NCI-H524 treated with DMSO at 0.1 percent for 48 hours (cell line): ENCODE results near the gene ATP1B3.
"Not testable (repeated sequence)": the region's sequence is repeated elsewhere in the genome, so short reads cannot be mapped to it uniquely, and the experiment has no call there.

Source experiments
- DNase-seq: peaks from one replicate; lab custom pipeline; 2025; lab: John Stamatoyannopoulos, UW

Gene ATP1B3

GRCh38 chr3:141905129-141905528 lies 28.7 kb downstream of the ATP1B3 start:
- no peak for DNase-seq

GRCh38 chr3:141909408-141909807 lies 33.0 kb downstream of the ATP1B3 start:
- no peak for DNase-seq

DNA sequence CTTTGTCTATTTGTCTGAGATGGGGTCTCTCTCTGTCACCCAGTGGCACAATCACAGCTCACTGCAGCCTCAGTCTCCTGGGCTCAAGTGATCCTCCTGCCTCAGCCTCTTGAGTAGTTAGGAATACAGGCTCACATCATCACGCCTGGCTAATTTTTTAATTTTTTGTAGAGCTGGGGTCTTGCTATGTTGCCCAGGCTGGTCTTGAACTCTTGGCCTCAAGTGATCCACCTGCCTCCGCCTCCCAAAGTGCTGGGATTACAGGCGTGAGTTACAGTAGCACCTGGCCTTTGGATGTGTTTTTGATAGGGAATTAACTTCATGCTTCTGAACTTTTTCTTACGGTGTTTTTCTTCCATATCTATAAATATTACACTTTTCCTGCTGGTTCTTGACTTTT lies 33.5 kb downstream of the ATP1B3 start:
- DNase-seq, result not testable (repeated sequence)

- DNase-seq, result peak; percentile 53
Observed at GRCh38 chr3:141913150-141913811, 36.8 kb downstream of the ATP1B3 start.

GRCh38 chr3:141914311-141914710 lies 37.9 kb downstream of the ATP1B3 start:
- no peak for DNase-seq

GRCh38 chr3:141915016-141915415 lies 38.6 kb downstream of the ATP1B3 start:
- DNase-seq, result no peak

DNA sequence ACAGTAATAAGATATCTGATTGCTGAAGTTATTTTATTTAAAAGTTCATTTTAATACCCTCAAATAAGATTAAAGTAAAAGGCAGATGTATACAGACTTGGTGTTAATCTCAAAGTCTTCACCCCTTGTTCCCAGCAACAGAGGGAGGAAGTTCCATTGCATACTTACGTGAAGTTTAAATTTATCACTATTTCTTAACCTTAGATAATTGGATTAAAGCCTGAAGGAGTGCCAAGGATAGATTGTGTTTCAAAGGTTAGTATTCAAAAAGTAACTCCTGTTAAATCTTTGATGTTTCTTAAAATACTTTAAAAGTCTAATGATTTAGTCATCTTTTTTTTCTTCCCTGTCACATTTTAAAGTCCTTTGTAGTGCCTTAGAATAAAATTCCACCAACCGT lies 39.3 kb downstream of the ATP1B3 start:
- no peak for DNase-seq

DNA sequence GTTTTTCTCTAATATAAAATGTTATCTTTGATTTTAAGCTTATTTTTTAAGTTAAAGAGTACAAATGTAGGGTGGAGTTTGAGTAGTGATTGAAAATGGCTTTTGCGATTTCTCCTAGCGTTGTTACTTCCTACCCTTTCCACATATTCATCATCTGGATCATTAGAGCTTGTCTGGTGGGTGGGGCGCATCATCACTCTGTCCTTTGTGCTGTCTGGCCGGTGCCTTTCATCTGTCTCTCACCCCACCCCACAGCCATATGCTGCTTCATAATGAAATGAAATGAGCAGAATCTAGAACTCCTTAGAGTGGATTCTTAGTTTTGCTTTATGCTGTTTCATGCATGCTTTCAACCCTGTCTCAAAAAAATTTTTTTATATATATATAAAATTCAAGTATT lies 44.3 kb downstream of the ATP1B3 start:
- DNase-seq, result no peak

- no peak for DNase-seq
Observed at GRCh38 chr3:141921316-141921715, 44.9 kb downstream of the ATP1B3 start.

GRCh38 chr3:141925677-141926076 lies 49.2 kb downstream of the ATP1B3 start:
- DNase-seq, result not testable (repeated sequence)

- no peak for DNase-seq
Observed at GRCh38 chr3:141926929-141927328, 50.5 kb downstream of the ATP1B3 start.

GRCh38 chr3:141928631-141929270 lies 52.3 kb downstream of the ATP1B3 start:
- no peak for DNase-seq

- DNase-seq, result no peak
Observed at GRCh38 chr3:141929341-141929995, 53.0 kb downstream of the ATP1B3 start.

DNA sequence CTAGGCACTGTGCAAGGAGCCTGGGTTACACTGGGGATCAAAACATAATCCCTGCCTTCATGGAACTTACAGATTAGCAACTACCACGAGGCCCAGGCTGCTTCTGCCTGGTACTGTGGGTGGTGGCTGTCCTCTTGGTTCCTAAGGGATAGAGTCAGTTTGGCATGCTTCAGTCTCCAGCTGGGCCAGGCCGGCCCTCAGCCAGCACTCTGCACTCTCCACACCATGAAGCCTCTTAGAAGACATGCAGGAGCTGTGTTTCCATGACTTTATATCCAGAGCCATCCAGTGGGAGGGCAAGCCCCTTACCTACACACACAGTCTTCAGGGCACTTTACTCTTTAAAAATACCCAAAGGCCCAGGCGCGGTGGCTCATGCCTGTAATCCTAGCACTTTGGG lies 54.4 kb downstream of the ATP1B3 start:
- DNase-seq, result no peak

DNA sequence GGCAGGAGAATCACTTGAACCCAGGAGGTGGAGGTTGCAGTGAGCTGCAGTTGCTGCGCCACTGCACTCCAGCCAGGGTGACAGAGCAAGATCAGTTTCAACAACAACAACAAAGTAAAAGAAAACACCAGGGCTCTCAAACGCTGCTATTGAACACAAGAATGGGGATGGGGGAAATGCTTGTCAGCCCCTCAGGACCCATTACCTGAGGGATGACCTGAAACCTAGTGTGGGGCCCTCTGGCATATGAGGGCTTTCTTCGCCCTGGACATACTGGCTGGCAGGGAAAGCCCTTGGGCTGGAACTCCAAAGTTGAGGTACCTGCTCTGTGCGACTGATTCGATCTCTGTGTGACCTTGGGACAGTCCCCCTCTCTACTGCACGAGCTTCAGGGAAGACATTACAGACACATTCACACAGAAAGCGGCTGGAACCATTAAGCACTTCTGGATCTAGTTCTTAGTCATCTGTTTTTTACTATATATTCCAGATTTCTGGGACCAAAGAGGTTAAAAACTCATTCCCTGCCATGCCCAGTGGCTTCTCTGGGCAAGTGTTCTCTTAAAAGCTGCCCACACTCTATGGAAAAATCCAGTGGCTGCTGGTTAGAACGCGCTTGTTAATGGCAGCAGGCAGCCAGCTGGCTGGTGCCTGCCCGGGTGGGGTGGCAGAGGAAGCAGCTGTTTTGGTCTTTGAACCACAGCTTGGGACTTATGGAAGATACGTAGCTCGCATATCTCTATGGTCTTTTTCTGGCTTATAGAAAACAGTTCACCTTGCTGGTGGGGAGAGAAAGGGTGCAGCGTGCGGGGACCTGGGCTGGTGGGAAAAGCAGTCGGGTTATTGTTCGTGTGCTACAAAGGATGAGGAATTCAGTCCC lies 57.2 kb downstream of the ATP1B3 start:
- peak; percentile 10 for DNase-seq

DNA sequence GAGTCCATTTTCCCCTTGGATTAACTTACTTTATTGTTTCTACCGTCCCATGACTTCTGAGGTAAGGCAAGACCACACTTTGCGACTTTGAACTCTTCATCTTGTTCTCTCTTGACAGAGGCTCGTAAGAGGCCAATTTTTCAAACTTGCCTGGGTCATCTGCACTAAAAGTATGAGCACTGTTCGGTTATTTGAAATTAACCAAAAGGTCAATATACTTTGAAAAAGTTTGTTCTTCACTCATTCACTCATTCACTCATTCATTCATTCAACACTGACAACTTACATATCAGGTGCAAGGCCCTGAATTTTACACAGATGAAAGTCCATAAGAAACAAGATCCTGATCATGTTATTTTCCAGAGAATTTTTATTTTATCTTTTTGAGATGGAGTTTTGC lies 57.9 kb downstream of the ATP1B3 start:
- no peak for DNase-seq

- no peak for DNase-seq
Observed at GRCh38 chr3:141938011-141938500, 61.6 kb downstream of the ATP1B3 start.

DNA sequence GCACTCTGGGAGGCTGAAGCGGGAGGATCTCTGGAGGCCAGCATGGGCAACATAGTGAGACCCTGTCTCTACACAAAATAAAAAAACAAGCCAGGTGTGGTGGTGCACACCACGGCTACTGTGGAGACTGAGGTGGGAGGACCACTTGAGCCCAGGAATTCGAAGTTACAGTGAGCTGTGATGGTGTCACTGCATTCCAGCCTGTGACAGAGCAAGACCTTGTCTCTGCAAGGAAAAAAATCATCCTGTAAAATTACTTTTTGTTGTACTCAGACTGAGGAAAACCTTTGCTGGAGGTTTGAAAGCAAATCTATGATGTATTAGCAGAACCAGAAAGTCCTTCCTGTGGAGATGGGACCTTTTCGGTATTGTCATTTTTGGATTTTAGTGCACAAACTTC lies 63.3 kb downstream of the ATP1B3 start:
- no peak for DNase-seq

DNA sequence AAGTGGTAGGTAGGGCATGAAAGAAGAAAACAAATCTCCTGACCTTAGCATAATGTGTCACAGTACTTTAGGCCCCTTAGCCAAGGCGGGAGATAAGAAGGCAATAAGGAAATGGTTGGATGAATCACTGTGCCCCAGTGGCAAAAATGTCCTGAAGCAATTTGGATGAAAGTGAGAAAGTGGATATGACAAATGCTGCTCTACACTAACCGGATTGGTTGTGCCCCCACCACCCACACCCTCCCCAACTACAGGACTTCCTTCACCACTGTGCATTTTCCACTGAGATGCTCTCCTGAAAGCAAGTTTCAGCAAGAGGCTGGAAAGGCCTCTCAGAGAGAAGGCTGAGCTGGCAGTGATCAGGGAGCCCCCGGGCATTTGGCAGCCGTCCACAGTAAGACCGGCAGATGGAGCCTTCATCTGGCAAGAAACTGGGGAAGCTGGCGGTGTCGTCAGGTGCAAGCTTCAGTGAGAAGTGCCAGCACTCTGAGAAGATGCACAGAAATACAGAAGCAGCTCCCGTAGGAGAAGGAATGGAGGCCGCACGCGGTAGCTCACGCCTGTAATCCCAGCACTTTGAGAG lies 63.8 kb downstream of the ATP1B3 start:
- peak; percentile 79 for DNase-seq

DNA sequence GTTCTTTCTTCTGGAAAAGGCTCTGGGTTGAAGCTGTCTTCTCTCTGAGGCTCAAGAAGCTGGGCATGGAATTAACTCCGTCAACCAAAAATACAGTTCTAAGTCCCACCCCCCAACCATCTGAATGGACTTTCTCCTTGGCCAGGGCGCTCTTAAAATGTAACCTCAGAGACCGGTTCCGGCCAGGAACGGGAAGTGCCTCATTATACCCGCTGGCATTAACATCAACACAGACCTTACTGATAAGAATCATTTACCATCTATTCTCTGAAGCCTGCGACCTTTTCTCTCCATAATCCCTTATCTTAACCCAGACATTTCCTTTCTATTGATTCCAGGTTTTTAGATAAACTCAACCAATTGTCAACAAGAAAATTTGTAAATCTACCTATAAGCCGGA lies 64.7 kb downstream of the ATP1B3 start:
- no peak for DNase-seq

DNA sequence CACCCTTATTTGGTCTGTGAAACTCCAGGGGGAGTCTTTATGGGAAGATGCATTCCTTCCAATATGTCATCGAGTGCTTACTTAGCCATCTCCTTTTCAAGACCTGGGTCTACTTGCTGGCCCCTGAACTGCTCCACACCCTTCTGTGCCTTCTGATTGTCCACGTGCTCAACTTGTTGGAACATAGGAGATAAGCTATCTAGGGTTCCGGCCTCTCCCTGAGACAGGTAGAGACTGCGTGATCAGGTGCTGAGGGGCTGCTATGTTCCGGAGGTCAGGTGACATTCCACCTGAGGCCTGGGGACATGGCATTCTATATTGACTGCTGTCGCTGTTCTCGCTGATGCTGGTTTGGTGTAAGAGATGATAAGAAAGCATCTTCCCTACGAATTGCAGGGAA lies 65.6 kb downstream of the ATP1B3 start:
- no peak for DNase-seq
